WTC11 (cell line): ENCODE results near the gene SVOP.

Source experiments
- CREB1 ChIP-seq: sonication (generic); formaldehyde crosslinking; IDR thresholded peaks from 2 replicates; pipeline ENCODE4 v1.8.0; 2023; ENCODE audit warnings: mild to moderate bottlenecking, missing genetic modification reagents
- ESRRA ChIP-seq: sonication (generic); formaldehyde crosslinking; IDR thresholded peaks from 2 replicates; pipeline ENCODE4 v1.8.1; 2022; ENCODE audit warnings: mild to moderate bottlenecking, missing genetic modification reagents, borderline replicate concordance
- GABPB1 ChIP-seq: sonication (generic); formaldehyde crosslinking; IDR thresholded peaks from 2 replicates; pipeline ENCODE4 v1.8.1; 2023; ENCODE audit warnings: mild to moderate bottlenecking, missing genetic modification reagents
- NR2C2 ChIP-seq: sonication (generic); formaldehyde crosslinking; IDR thresholded peaks from 2 replicates; pipeline ENCODE4 v1.8.0; 2022; ENCODE audit warnings: mild to moderate bottlenecking, missing genetic modification reagents
- SMAD4 ChIP-seq: sonication (generic); formaldehyde crosslinking; IDR thresholded peaks from 2 replicates; pipeline ENCODE4 v1.8.0; 2022; ENCODE audit warnings: mild to moderate bottlenecking, missing genetic modification reagents
- SP1 ChIP-seq: sonication (generic); formaldehyde crosslinking; conservative IDR thresholded peaks from 2 replicates; pipeline ENCODE4 v1.8.1; 2022; ENCODE audit warnings: missing genetic modification reagents
- TCF7 ChIP-seq: sonication (generic); formaldehyde crosslinking; IDR thresholded peaks from 2 replicates; pipeline ENCODE4 v1.8.0; 2022; ENCODE audit warnings: mild to moderate bottlenecking, low read depth, missing genetic modification reagents, moderate library complexity
- TEAD1 ChIP-seq: sonication (generic); formaldehyde crosslinking; IDR thresholded peaks from 2 replicates; pipeline ENCODE4 v1.8.0; 2022; ENCODE audit warnings: mild to moderate bottlenecking, missing genetic modification reagents
- TEAD4 ChIP-seq: sonication (generic); formaldehyde crosslinking; IDR thresholded peaks from 2 replicates; pipeline ENCODE4 v1.8.0; 2022; ENCODE audit warnings: mild to moderate bottlenecking, missing genetic modification reagents
- ZNF317 ChIP-seq: sonication (generic); formaldehyde crosslinking; IDR thresholded peaks from 2 replicates; pipeline ENCODE4 v1.8.1; 2023; ENCODE audit warnings: low read depth, mild to moderate bottlenecking, moderate library complexity, missing genetic modification reagents, borderline replicate concordance
- TF ChIP-seq, protein P1 (sequence below): fragments of 200-600 bp; IDR thresholded peaks from 2 replicates; pipeline ENCODE4 v1.8.0; 2022; ENCODE audit warnings: antibody characterized with exemption
- TF ChIP-seq, protein P2 (sequence below): sonication (generic); formaldehyde crosslinking; IDR thresholded peaks from 2 replicates; pipeline ENCODE4 v1.8.0; 2022; ENCODE audit warnings: missing genetic modification reagents
- TF ChIP-seq, protein P3 (sequence below): sonication (generic); formaldehyde crosslinking; IDR thresholded peaks from 2 replicates; pipeline ENCODE4 v1.8.1; 2022; ENCODE audit warnings: low read depth, mild to moderate bottlenecking, moderate library complexity, missing genetic modification reagents, borderline replicate concordance
- TF ChIP-seq, protein P4 (sequence below): sonication (generic); formaldehyde crosslinking; IDR thresholded peaks from 2 replicates; pipeline ENCODE4 v1.8.0; 2022; ENCODE audit warnings: mild to moderate bottlenecking, missing genetic modification reagents

- TF ChIP-seq, protein P1, sequence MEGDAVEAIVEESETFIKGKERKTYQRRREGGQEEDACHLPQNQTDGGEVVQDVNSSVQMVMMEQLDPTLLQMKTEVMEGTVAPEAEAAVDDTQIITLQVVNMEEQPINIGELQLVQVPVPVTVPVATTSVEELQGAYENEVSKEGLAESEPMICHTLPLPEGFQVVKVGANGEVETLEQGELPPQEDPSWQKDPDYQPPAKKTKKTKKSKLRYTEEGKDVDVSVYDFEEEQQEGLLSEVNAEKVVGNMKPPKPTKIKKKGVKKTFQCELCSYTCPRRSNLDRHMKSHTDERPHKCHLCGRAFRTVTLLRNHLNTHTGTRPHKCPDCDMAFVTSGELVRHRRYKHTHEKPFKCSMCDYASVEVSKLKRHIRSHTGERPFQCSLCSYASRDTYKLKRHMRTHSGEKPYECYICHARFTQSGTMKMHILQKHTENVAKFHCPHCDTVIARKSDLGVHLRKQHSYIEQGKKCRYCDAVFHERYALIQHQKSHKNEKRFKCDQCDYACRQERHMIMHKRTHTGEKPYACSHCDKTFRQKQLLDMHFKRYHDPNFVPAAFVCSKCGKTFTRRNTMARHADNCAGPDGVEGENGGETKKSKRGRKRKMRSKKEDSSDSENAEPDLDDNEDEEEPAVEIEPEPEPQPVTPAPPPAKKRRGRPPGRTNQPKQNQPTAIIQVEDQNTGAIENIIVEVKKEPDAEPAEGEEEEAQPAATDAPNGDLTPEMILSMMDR, result no peak
- TF ChIP-seq, protein P2, sequence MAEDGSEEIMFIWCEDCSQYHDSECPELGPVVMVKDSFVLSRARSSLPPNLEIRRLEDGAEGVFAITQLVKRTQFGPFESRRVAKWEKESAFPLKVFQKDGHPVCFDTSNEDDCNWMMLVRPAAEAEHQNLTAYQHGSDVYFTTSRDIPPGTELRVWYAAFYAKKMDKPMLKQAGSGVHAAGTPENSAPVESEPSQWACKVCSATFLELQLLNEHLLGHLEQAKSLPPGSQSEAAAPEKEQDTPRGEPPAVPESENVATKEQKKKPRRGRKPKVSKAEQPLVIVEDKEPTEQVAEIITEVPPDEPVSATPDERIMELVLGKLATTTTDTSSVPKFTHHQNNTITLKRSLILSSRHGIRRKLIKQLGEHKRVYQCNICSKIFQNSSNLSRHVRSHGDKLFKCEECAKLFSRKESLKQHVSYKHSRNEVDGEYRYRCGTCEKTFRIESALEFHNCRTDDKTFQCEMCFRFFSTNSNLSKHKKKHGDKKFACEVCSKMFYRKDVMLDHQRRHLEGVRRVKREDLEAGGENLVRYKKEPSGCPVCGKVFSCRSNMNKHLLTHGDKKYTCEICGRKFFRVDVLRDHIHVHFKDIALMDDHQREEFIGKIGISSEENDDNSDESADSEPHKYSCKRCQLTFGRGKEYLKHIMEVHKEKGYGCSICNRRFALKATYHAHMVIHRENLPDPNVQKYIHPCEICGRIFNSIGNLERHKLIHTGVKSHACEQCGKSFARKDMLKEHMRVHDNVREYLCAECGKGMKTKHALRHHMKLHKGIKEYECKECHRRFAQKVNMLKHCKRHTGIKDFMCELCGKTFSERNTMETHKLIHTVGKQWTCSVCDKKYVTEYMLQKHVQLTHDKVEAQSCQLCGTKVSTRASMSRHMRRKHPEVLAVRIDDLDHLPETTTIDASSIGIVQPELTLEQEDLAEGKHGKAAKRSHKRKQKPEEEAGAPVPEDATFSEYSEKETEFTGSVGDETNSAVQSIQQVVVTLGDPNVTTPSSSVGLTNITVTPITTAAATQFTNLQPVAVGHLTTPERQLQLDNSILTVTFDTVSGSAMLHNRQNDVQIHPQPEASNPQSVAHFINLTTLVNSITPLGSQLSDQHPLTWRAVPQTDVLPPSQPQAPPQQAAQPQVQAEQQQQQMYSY (CRISPR knock-in tag), result no peak
- no peak for TF ChIP-seq CREB1
- TF ChIP-seq TEAD1 (CRISPR knock-in tag), result no peak
- TF ChIP-seq, protein P3, sequence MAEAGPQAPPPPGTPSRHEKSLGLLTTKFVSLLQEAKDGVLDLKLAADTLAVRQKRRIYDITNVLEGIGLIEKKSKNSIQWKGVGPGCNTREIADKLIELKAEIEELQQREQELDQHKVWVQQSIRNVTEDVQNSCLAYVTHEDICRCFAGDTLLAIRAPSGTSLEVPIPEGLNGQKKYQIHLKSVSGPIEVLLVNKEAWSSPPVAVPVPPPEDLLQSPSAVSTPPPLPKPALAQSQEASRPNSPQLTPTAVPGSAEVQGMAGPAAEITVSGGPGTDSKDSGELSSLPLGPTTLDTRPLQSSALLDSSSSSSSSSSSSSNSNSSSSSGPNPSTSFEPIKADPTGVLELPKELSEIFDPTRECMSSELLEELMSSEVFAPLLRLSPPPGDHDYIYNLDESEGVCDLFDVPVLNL (CRISPR knock-in tag), result no peak
- TF ChIP-seq TEAD4 (CRISPR knock-in tag), result no peak
- TF ChIP-seq SMAD4 (CRISPR knock-in tag), result no peak
- TF ChIP-seq NR2C2 (CRISPR knock-in tag), result no peak
- TF ChIP-seq, protein P4, sequence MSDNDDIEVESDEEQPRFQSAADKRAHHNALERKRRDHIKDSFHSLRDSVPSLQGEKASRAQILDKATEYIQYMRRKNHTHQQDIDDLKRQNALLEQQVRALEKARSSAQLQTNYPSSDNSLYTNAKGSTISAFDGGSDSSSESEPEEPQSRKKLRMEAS (CRISPR knock-in tag), result no peak
- no peak for TF ChIP-seq ESRRA (CRISPR knock-in tag)
- TF ChIP-seq ZNF317 (CRISPR knock-in tag), result no peak
- TF ChIP-seq GABPB1 (CRISPR knock-in tag), result no peak
- TF ChIP-seq TCF7, result no peak
- TF ChIP-seq SP1, result no peak
These were observed 8.5 kb upstream of the SVOP start for GRCh38 chr12:109029411-109029810.
